H1 (cell line): ENCODE results near the gene NBAS. TPM values are rescaled to one million over a fixed set of nuclear protein-coding genes. Genes with fewer than 3 reads are reported as not detected.

Experiments used
- CTBP2 ChIP-seq: IDR thresholded peaks from 2 replicates; pipeline ENCODE4 v1.7.0; 2011; ENCODE audit warnings: borderline replicate concordance, mild to moderate bottlenecking, moderate library complexity, mixed read lengths, low read length; ENCODE audit not compliant: insufficient read depth, insufficient read length
- POLR2A ChIP-seq, 2 experiments: IDR thresholded peaks; 1 replicate in 1 of 2; 2 replicates in 1 of 2; pipeline ENCODE4 v1.6.1; 2011; ENCODE audit warnings: low read depth in 2 of 2, low read length in 2 of 2, mild to moderate bottlenecking in 2 of 2; ENCODE audit errors: control extremely low read depth in 1 of 2
- RAD21 ChIP-seq, 2 experiments: IDR thresholded peaks in 1 of 2; conservative IDR thresholded peaks in 1 of 2; 2 replicates each; pipeline ENCODE4 v1.6.1; 2011; ENCODE audit warnings: low read depth in 2 of 2, low read length in 2 of 2, improper control_type of control experiment in 1 of 2, inconsistent platforms in 1 of 2, mild to moderate bottlenecking in 1 of 2, moderate library complexity in 1 of 2
- SAP30 ChIP-seq: fragments of 300-600 bp; sonication (generic); IDR thresholded peaks from 2 replicates; pipeline ENCODE4 v1.7.1; 2012; ENCODE audit warnings: low read length, moderate library complexity, mild to moderate bottlenecking, inconsistent platforms; ENCODE audit not compliant: insufficient read depth, insufficient replicate concordance
- SP4 ChIP-seq: IDR thresholded peaks from 2 replicates; pipeline ENCODE4 v1.6.1; 2012; ENCODE audit warnings: low read length, inconsistent platforms
- polyA plus RNA-seq, 7 experiments: library from polyadenylated mRNA; depleted of rRNA in 3 of 7; stranded (reverse) in 5 of 7; unstranded in 2 of 7; fragments of >200 nt in 5 of 7; fragments of 200-250 nt in 2 of 7; gene quantifications; 1 replicate in 5 of 7; 2 replicates in 1 of 7; 4 replicates in 1 of 7; pipeline versions ENCODE4 v1.2.1 to v1.2.3, GENCODE V29; 2011 to 2013; ENCODE audit warnings: missing spikeins in 2 of 7, mixed read lengths in 2 of 7
- total RNA-seq: library from RNA; stranded (reverse); fragmentation: NEBNext Ultra II Directional; extraction: Animal tissue kit (Norgen Biotek cat#: 25700); gene quantifications from 2 replicates; pipeline ENCODE4 v1.2.1, GENCODE V29; 2021
- TF ChIP-seq, protein P1 (sequence below): IDR thresholded peaks from 2 replicates; pipeline ENCODE4 v1.6.1; 2012; ENCODE audit warnings: low read length, inconsistent platforms
- TF ChIP-seq, protein P2 (sequence below): IDR thresholded peaks from 2 replicates; pipeline ENCODE4 v1.6.1; 2011; ENCODE audit warnings: low read depth, mild to moderate bottlenecking, low read length; ENCODE audit not compliant: insufficient read depth

NBAS gene
- total and polyA plus RNA-seq, 2 of the 8 experiments (the other 6 are each of a cell fraction or from before 2014, with no cell fraction given): 19.6 to 34.8 TPM

DNA sequence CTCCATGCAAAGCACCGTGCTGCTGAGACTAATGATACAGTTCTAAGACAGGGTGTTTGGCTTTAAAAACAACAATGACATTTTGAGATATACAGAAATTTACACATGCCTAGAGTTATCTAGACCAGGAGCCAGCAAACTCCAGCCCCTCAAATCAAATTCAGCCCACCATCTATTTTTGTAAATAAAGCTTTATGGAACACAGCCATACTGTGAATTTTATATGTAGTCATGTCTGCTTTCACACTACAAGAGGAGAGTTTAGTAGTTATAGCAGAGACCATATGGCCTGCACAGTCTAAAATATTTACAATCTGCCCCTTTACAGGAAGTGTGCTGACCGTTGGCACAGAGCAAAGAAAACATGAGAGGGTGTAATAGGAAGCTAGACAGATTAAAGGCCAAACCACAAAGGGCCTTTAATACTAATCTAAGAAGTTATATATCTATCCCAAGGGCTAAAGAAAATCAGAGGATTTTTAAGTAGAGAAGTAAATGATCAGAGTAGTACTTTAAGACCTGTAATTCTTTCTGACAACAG lies 39.4 kb downstream of the NBAS start (continued):
- TF ChIP-seq, protein P1, sequence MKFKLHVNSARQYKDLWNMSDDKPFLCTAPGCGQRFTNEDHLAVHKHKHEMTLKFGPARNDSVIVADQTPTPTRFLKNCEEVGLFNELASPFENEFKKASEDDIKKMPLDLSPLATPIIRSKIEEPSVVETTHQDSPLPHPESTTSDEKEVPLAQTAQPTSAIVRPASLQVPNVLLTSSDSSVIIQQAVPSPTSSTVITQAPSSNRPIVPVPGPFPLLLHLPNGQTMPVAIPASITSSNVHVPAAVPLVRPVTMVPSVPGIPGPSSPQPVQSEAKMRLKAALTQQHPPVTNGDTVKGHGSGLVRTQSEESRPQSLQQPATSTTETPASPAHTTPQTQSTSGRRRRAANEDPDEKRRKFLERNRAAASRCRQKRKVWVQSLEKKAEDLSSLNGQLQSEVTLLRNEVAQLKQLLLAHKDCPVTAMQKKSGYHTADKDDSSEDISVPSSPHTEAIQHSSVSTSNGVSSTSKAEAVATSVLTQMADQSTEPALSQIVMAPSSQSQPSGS: no peak
- TF ChIP-seq SAP30 (no peak), CTBP2 (no peak), POLR2A (IDR thresholded peaks at IDR 0.05; ENCODE audit: control extremely low read depth in 1 of 2, low read depth in 2 of 2, low read length in 2 of 2) (no peak), RAD21 (IDR thresholded peaks at IDR 0.05 in 1 of 2, conservative IDR thresholded peaks at IDR 0.05 in 1 of 2; ENCODE audit: low read depth in 2 of 2, low read length in 2 of 2) (no peak), SP4 (no peak)
- TF ChIP-seq, protein P2, sequence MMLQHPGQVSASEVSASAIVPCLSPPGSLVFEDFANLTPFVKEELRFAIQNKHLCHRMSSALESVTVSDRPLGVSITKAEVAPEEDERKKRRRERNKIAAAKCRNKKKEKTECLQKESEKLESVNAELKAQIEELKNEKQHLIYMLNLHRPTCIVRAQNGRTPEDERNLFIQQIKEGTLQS: no peak
